ENCODE measurements around the gene HIVEP3.
"Not testable (repeated sequence)": the region's sequence is repeated elsewhere in the genome, so short reads cannot be mapped to it uniquely, and the experiment has no call there.

Gene HIVEP3

DNA sequence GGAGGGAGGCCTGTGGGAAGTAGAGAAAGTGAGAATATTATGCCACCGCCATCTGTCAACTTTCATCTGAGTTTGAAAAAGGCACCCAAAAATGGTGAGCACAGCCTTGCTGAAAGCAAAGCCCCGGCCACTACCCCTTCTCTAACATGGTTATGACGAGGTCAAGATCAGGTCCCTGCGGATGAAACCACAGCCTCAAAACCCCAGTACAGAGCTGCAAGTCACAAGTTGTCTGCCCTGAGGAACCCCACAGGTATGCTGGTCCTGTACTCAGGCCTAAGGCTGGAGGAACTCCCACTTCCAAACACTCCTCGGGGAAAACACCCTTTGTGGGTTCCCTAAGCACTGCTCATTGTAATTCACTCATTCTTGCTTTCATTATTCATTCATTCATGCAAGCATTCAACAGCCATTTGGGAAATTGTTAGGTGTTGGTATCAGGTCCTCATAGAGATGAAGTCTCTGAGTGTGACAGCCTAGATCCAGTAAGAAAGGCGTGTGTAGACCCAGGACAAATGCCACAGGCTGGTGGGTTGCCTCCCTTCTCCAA is 217.7 kb downstream of the HIVEP3 start:
- no peak overlapping the region for H3K9ac ChIP-seq (ENCODE audit: insufficient read length)
- H3K36me3 ChIP-seq (ENCODE audit: insufficient read depth, low read length): no peaks in the 10 kb centered on the region
- TF ChIP-seq POLR2AphosphoS5 (IDR thresholded peaks at IDR 0.05; ENCODE audit: borderline replicate concordance, low read depth, low read length) (no peak), EZH2 (IDR thresholded peaks at IDR 0.05) (no peak), FOXP2 (optimal IDR thresholded peaks at IDR 0.05; ENCODE audit: control extremely low read depth, extremely low read length, insufficient read depth) (no peak)
- H3K27ac ChIP-seq: no peak overlapping the region
- no peaks in the 10 kb centered on the region for H3K9me3 ChIP-seq (ENCODE audit: low read depth, low read length)
- H3K4me3 ChIP-seq: no peak overlapping the region
- no peak for DNase-seq (ENCODE audit: low read depth, low spot score)

DNA sequence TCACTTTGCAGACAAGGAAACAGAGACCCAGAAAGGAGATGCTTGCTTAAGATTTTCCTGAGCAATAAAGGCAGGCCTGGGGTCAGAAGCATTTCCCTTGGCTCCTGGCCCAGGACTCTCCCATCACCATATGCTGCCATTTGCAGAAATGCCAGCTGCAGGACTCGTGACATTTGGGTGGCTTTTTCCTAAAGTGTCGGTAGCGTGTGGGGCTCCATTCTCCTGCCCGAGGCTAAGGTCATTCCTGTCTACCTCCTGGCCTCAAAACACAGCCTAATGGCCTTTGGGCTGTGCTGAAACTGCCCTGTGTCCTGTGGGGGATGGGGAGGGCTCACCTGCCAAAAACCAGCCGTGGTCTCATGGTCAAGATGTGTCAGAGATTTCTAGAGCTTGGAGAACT is 218.1 kb downstream of the HIVEP3 start:
- Histone ChIP-seq H3K4me3 (no peak overlapping the region), H3K9me3 (ENCODE audit: low read depth, low read length) (no peaks in the 10 kb centered on the region), H3K9ac (ENCODE audit: insufficient read length) (no peak overlapping the region), H3K27ac (no peak overlapping the region), H3K36me3 (ENCODE audit: insufficient read depth, low read length) (no peaks in the 10 kb centered on the region)
- DNase-seq (ENCODE audit: low read depth, low spot score): no peak
- no peak for TF ChIP-seq FOXP2 (optimal IDR thresholded peaks at IDR 0.05; ENCODE audit: control extremely low read depth, extremely low read length, insufficient read depth)
- no peak for TF ChIP-seq POLR2AphosphoS5 (IDR thresholded peaks at IDR 0.05; ENCODE audit: borderline replicate concordance, low read depth, low read length)
- no peak for TF ChIP-seq EZH2 (IDR thresholded peaks at IDR 0.05)

DNA sequence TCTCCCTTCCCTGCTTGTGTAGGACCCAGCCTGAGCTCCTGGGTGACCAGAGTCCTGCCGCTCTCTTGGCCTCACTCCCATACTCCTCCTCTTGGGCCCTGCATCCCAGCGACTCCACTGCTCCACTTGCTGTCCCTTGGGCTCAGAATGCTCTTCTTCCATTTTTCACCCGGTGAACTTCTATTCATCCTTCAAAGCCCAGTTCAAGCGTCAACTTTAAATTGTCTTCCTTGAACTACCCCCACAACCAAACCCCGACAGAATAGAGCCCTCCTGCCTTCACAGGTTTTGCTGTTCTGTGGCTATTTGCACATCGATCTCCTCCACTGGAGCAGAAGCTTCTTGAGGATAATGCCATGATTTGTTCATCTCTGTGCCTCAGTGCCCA is 218.9 kb downstream of the HIVEP3 start:
- no peak overlapping the region for H3K9ac ChIP-seq (ENCODE audit: insufficient read length)
- no peak overlapping the region for H3K4me3 ChIP-seq
- DNase-seq (ENCODE audit: low read depth, low spot score): no peak
- no peaks in the 10 kb centered on the region for H3K36me3 ChIP-seq (ENCODE audit: insufficient read depth, low read length)
- no peaks in the 10 kb centered on the region for H3K9me3 ChIP-seq (ENCODE audit: low read depth, low read length)
- no peak for TF ChIP-seq EZH2 (IDR thresholded peaks at IDR 0.05)
- TF ChIP-seq FOXP2 (optimal IDR thresholded peaks at IDR 0.05; ENCODE audit: control extremely low read depth, extremely low read length, insufficient read depth): no peak
- no peak for TF ChIP-seq POLR2AphosphoS5 (IDR thresholded peaks at IDR 0.05; ENCODE audit: borderline replicate concordance, low read depth, low read length)
- no peak overlapping the region for H3K27ac ChIP-seq

DNA sequence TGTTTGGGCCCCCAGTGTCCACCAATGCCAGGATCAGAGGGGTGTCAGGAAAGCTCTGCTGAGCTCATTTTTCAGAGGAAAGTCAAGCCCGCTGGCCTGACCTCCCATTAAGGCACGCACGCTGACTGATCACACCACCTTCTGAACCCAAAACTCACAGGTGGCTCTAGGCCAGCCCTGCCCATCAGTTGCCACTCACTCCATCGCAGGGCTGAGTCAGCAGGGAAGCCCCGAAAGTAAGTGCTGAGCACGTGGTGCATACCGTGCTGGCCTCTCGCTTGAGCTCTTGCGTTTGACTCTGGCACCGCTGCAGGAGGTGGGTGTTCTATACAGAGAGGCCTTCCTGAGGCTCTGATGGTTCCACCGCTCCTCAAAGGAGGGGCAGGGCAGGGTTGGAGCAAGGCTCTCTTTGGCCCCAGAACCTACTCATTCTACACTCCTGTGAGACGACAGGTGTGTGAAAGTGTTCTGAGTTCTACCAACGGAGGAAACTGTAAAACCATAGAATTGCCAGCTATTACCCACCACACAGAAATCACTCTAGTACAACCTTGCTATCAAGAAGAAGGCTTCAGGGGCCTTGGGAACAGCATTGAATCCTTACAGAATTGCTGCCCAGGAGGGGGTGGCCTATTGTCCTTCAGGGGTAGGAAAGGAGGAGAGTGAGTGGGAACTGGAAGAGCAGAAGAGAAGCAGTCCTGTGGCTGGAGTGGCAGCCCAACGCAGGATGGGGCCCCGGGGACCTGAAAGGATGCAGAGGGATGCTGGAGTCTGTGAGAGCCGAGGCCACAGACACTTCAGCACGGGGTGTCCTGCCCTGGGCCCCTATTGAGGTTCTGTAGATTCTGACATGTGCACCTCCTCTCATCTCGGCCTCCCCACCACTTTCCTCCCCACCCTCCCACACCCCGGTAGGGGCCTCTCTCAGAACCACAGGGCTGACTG is 219.5 kb downstream of the HIVEP3 start:
- DNase-seq (ENCODE audit: low read depth, low spot score): no peak
- TF ChIP-seq EZH2 (IDR thresholded peaks at IDR 0.05): no peak
- TF ChIP-seq FOXP2 (optimal IDR thresholded peaks at IDR 0.05; ENCODE audit: control extremely low read depth, extremely low read length, insufficient read depth): no peak
- TF ChIP-seq POLR2AphosphoS5 (IDR thresholded peaks at IDR 0.05; ENCODE audit: borderline replicate concordance, low read depth, low read length): no peak
- no peaks in the 10 kb centered on the region for H3K9me3 ChIP-seq (ENCODE audit: low read depth, low read length)
- no peak overlapping the region for H3K27ac ChIP-seq
- H3K36me3 ChIP-seq (ENCODE audit: insufficient read depth, low read length): no peaks in the 10 kb centered on the region
- H3K9ac ChIP-seq (ENCODE audit: insufficient read length): no peak overlapping the region
- H3K4me3 ChIP-seq: no peak overlapping the region

DNA sequence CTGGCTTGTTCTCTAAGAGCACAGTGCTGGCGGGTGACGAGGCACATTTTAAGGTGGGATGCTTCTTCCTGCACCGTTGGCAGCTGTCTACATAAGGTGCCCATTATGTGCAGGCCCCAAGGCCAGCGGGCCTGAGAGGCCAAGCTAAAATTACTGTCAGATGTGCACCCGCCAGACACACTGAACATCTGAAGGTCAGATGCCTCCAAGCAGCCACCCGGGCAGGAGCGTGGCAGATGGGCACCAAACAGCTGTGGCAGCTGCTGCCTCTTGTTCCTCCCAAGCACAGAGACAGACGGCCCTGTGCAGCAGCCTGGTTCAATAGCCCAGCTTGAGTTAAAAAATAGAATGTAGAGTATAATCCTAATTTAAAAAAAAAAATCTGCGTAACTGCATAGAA is 222.3 kb downstream of the HIVEP3 start:
- DNase-seq (ENCODE audit: low read depth, low spot score): no peak
- TF ChIP-seq POLR2AphosphoS5 (IDR thresholded peaks at IDR 0.05; ENCODE audit: borderline replicate concordance, low read depth, low read length) (no peak), FOXP2 (optimal IDR thresholded peaks at IDR 0.05; ENCODE audit: control extremely low read depth, extremely low read length, insufficient read depth) (no peak), EZH2 (IDR thresholded peaks at IDR 0.05) (no peak)

DNA sequence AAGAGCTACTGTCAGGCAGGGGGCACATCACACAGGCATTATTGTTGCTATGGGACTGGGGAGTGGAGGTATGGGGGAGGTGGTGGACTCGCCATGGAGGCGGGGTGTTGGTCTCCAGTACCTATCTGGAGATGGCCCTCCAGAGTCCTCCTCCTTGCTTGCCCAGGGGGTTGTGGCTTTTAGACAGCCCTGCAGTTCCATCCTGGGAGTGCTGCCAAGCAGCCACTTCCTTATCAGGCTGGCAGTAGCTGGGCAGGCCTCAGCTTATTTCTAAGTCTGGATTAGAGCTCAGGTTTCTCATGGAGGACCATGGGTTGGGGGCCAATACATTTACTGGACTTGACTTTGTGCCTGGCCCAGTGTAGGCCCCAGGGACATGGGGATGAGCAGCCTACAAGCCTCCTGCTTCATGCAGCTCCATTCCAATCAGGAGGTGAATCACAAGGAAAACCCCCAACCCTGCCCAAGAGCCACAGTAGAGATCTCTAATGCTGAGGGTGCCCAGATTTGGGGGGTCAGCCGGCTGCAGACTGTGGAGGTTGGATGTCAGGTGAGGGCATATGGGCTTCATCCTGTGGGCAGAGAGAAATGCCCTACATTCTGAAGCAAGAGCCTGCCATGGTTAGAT is 223.5 kb downstream of the HIVEP3 start:
- TF ChIP-seq POLR2AphosphoS5 (IDR thresholded peaks at IDR 0.05; ENCODE audit: borderline replicate concordance, low read depth, low read length): no peak
- no peak for TF ChIP-seq EZH2 (IDR thresholded peaks at IDR 0.05)
- no peak for TF ChIP-seq FOXP2 (optimal IDR thresholded peaks at IDR 0.05; ENCODE audit: control extremely low read depth, extremely low read length, insufficient read depth)
- no peak overlapping the region for H3K9ac ChIP-seq (ENCODE audit: insufficient read length)
- DNase-seq (ENCODE audit: low read depth, low spot score): no peak
- H3K4me3 ChIP-seq: no peak overlapping the region
- no peaks in the 10 kb centered on the region for H3K9me3 ChIP-seq (ENCODE audit: low read depth, low read length)
- no peaks in the 10 kb centered on the region for H3K36me3 ChIP-seq (ENCODE audit: insufficient read depth, low read length)
- H3K27ac ChIP-seq: no peak overlapping the region

More for the DNA sequence above, 222.3 kb downstream of the HIVEP3 start:
- H3K27ac ChIP-seq: no peak overlapping the region
- H3K9ac ChIP-seq (ENCODE audit: insufficient read length): no peak overlapping the region
- no peaks in the 10 kb centered on the region for H3K36me3 ChIP-seq (ENCODE audit: insufficient read depth, low read length)
- no peaks in the 10 kb centered on the region for H3K9me3 ChIP-seq (ENCODE audit: low read depth, low read length)
- no peak overlapping the region for H3K4me3 ChIP-seq

DNA sequence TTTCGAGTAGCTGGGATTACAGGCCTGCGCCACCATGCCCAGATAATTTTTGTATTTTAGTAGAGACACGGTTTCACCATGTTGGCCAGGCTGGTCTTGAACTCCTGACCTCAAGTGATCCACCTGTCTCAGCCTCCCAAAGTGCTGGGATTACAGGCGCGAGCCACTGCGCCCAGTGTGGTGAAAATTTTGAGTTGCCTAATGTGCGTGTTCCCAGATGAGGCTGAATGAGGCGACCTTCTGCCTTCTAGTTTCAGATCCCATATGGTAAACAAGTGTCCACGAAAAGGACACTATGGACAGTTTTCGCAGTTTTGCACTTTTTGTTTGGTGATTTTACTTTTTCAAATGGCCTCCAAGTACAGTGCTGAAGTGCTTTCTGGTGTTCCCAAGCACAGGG is 226.8 kb downstream of the HIVEP3 start:
- H3K9me3 ChIP-seq (ENCODE audit: low read depth, low read length); H3K4me3 ChIP-seq; DNase-seq (ENCODE audit: low read depth, low spot score); H3K27ac ChIP-seq; H3K36me3 ChIP-seq (ENCODE audit: insufficient read depth, low read length); H3K9ac ChIP-seq (ENCODE audit: insufficient read length): not testable (repeated sequence)

DNA sequence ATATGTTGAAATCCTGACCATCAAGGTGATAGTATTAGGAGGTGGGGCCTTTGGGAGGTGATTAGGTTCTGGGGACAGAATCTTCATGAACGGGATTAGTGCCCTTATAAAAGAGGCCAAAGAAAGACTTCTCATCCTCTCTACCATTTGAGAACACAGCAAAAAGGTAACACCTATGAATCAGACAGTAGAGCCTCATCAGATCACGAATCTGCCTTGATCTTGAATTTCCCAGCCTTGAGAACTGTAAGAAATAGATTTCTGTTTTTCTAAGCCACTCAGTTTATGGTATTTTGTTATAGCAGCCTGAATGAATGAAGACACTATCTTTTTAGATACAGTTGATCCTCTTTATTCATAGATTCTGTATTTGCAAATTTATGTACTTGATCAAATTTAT is 227.3 kb downstream of the HIVEP3 start:
- Histone ChIP-seq H3K4me3 (no peak overlapping the region), H3K9ac (ENCODE audit: insufficient read length) (no peak overlapping the region), H3K36me3 (ENCODE audit: insufficient read depth, low read length) (no peaks in the 10 kb centered on the region), H3K27ac (no peak overlapping the region), H3K9me3 (ENCODE audit: low read depth, low read length) (no peaks in the 10 kb centered on the region)
- DNase-seq (ENCODE audit: low read depth, low spot score): no peak
- no peak for TF ChIP-seq FOXP2 (optimal IDR thresholded peaks at IDR 0.05; ENCODE audit: control extremely low read depth, extremely low read length, insufficient read depth)
- TF ChIP-seq POLR2AphosphoS5 (IDR thresholded peaks at IDR 0.05; ENCODE audit: borderline replicate concordance, low read depth, low read length): no peak
